ENCODE measurements around the gene MCM7.

Gene MCM7

GRCh38 chr7:100109521-100110163 is 8.4 kb upstream of the MCM7 start:
- no peak for TF ChIP-seq CTCF (IDR thresholded peaks at IDR 0.05; ENCODE audit: low read depth, low read length, missing control alignments)
- DNase-seq (ENCODE audit: low read depth): no peak
- no peak overlapping the region for H3K4me3 ChIP-seq (ENCODE audit: low read depth, low read length)

- no peak overlapping the region for H3K4me3 ChIP-seq (ENCODE audit: low read depth, low read length)
- no peak for DNase-seq (ENCODE audit: low read depth)
- TF ChIP-seq CTCF (IDR thresholded peaks at IDR 0.05; ENCODE audit: low read depth, low read length, missing control alignments): no peak
Observed at GRCh38 chr7:100107890-100108289, 6.7 kb upstream of the MCM7 start.

DNA sequence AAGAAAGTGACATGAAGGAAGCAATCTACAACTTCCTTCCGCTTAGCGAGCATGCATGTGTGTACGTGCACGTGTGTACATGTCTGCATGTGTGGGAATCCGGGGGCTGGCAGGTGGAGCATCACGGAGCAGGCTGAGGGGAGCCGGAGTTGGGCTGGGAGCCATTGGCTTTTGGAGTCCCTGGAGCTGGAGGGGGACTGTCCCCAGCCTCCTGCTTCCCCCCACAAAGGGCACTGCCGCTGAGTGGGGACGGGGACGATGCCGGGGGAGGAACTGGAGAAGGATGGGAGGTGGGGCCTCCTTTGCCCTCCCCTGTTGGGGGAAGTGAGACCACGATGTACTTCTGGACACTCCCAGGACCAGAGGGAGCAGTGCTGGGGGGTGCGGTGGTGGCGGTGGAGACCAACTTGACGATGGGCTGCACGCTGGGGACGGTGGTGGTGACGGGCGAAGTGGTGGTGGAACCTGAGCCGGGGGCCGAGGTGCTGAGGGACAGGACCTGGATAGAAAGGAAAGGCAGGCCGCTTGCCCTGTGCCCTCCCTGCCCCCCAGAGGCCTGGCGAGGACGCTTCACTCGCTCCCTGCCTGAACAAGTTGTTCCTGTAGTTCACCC is 6.0 kb upstream of the MCM7 start:
- H3K4me3 ChIP-seq (ENCODE audit: low read depth, low read length): no peak overlapping the region
- no peak for TF ChIP-seq CTCF (IDR thresholded peaks at IDR 0.05; ENCODE audit: low read depth, low read length, missing control alignments)
- no peak for DNase-seq (ENCODE audit: low read depth)

DNA sequence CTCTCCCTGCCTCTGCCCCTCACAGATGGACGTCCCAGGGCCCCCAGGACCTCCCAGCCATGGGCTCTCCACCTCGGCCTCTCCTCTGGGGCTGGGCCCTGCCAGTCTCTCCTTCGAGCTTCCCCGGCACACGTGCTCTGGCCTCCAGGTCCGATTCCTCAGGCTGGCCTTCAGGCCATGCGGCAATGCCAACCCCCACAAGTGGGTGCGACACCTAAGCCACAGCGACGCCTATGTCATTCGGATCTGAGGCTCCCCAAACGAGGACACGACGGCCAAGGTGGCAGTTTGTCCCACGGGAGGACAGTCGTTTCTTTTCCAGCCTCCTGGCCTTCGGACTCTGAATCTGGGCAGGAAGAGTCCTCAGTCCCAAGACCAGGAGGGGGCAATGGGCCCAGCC is 5.4 kb upstream of the MCM7 start:
- TF ChIP-seq CTCF (IDR thresholded peaks at IDR 0.05; ENCODE audit: low read depth, low read length, missing control alignments): no peak
- no peak for DNase-seq (ENCODE audit: low read depth)
- H3K4me3 ChIP-seq (ENCODE audit: low read depth, low read length): no peak overlapping the region

- no peak overlapping the region for H3K4me3 ChIP-seq (ENCODE audit: low read depth, low read length)
- no peak for TF ChIP-seq CTCF (IDR thresholded peaks at IDR 0.05; ENCODE audit: low read depth, low read length, missing control alignments)
- DNase-seq (ENCODE audit: low read depth): no peak
Observed at GRCh38 chr7:100105534-100105933, 4.3 kb upstream of the MCM7 start.

DNA sequence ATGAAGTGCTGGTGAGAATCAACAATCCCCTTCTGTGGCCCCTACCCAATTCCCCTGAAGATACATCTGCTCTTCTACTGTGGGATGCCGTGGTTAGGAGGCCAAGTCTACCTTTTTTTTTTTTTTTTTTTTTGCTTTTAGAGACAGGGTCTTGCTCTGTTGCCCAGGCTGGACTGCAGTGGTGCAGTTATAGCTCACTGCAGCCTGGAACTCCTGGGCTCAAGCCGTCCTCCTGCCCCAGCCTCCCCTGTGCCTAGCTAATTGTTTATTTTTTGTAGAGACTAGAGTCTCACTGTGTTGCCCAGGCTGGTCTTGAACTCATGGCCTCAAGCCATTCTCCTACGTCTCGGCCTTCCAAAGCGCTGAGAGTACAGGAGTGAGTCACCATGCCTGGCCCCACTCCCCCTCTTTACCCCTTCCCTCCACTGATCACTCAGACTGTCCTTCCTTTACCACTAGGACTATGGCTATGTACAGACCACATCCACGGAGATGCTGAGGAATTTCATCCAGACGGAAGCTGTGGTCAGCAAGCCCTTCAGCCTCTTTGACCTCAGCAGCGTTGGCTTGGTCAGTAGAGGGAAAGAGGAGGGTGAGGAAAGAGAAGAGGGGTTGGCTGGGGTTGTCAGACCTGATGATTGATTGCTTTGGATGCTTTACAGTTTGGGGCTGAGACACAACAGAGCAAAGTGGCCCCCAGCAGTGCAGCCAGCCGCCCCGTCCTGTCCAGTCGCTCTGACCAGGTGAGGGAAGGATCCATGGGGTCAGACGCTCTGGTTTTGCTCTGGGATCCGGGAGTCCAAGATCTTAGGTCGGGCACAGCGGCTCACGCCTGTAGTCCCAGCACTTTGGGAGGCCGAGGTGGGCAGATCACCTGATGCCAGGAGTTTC is 2.0 kb upstream of the MCM7 start:
- H3K4me3 ChIP-seq (ENCODE audit: low read depth, low read length): no peak overlapping the region
- TF ChIP-seq CTCF (IDR thresholded peaks at IDR 0.05; ENCODE audit: low read depth, low read length, missing control alignments): no peak
- DNase-seq (ENCODE audit: low read depth): no peak

All from GM12864 (cell line).